OCI-M2 (cell line): ENCODE data around the gene TRAK2.
"Not testable (repeated sequence)": the region's sequence is repeated elsewhere in the genome, so short reads cannot be mapped to it uniquely, and the experiment has no call there.

Experiments used
- DNase-seq: peaks from one replicate; lab custom pipeline; 2025; ENCODE audit not compliant: unreplicated experiment; lab: John Stamatoyannopoulos, UW

TRAK2 gene

GRCh38 chr2:201451292-201452057, at the start of gene TRAK2, which contains the start of gene STRADB:
TSS of gene TRAK2 (minus strand) at chr2:201451458. CDS start at chr2:201420507, 30,951 bp downstream.
TSS of gene STRADB (plus strand) at chr2:201451740. CDS start at chr2:201454841, 3,101 bp downstream.
- peak; percentile 53 for DNase-seq

GRCh38 chr2:201500534-201500933, 49.3 kb upstream of the TRAK2 start:
- DNase-seq = no peak

GRCh38 chr2:201496785-201497184, 45.5 kb upstream of the TRAK2 start:
- no peak for DNase-seq

DNA sequence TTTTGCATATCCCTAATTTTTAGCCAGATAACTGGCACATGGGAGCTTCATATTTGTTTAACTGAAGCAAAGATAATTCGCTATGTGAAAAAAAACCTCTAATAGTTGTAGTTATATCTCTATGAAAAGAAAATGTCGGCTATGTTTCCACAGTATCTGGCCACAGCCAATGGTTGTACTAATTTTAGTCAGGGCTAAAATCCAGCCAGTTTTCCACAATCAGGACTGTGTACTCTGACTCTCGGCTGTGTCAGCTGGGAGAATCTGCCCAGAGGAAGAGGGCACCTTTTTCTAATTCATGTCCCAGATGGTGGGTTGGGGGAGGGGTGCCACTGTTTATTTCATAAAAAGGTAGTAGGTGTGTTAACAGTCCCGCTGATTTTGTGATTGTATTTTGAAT, 39.0 kb upstream of the TRAK2 start:
- DNase-seq = no peak

DNA sequence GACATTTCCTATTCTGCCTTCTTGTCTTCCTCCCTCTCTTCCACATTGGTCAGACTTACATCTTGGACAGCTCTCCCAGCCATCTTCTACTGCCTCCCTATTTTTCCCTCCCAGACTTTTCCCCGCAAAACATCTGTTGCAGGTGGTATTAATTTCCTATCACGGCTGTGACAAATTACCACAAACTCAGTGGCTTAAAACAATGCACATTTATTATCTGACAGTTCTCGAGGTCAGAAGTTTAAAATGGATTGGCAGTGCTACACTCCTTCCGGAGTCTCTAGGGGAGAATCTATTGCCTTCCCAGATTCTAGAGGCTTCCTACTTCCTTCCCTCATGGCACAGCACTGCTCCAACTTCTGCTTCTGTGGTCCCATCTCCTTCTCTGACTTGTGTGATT, 33.5 kb upstream of the TRAK2 start:
- no peak for DNase-seq

- DNase-seq = not testable (repeated sequence)
Observed at GRCh38 chr2:201483758-201484157, 32.5 kb upstream of the TRAK2 start.

- no peak for DNase-seq
Observed at GRCh38 chr2:201483342-201483741, 32.1 kb upstream of the TRAK2 start.

GRCh38 chr2:201482543-201482942, 31.3 kb upstream of the TRAK2 start:
- DNase-seq = no peak

- no peak for DNase-seq
Observed at GRCh38 chr2:201472411-201472810, 21.2 kb upstream of the TRAK2 start.

DNA sequence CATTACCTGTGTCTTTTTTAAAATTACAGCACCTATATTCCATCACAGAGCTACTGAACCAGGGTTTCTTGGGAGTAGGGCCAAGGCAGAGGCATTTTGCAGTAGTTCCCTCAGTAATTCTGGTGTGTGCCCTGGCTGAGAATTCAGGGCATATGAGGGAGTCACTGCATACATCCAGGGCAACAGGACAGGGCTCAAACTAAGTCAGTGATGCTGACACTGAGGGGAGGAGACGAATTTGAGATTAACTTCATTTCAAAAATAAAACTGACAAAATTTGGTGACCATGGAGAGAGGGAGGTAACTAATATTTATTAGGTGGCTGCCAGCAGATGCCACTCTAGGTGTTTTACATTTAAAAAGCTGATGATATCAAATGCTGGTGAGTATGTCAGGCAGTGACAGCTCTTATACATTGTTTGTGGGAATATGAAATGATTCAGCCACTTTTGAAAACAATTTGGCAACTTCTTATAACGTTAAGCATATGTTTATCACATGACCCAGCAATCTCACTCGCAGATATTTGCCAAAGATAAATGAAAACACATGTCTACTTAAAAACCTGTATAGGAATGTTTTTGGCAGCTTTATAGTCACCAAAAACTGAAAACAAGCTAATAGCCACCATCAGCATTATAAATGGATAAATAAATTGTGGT, 20.6 kb upstream of the TRAK2 start:
- no peak for DNase-seq

DNA sequence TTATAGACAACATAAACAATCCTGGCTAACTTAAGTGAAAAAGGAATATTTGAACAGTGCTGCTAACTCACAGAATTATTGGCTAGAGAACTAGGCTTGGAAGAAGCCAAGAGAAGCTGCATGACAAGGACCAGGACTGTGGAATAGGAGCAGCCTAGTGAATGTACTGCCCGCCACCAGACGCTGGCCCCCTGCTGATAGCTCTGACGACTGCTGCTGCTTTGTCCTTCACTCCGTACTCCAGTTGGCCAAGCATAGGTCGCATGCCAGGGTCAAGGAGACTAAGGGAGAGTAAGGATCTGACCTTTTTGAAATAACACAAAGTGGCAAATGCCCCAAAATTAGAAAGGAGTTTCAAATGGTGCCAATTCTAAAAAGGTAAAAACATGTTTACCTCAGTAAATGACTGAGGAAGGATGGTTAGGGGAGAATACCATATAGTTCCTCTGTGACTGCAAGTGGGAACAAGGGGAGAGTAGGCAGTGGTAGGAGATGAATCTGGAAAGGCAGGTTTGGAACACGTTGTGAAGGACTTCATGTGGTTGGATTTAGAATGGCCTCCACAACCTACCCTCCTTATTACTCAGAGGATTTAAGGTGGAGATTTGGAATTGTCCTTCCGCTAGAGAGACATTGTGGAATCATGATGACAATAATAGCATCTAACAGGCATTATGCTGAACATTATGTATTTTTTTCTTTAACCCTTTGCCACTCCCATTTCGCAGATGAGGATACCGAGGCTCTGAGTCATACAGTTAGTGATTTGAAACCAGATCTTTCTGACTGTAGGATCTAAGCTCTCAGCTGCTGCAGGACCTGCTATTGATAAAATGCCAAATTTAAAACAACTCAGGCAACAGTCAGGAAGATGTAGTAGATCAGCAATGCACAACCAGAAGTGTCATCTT, 19.8 kb upstream of the TRAK2 start:
- DNase-seq = no peak

DNA sequence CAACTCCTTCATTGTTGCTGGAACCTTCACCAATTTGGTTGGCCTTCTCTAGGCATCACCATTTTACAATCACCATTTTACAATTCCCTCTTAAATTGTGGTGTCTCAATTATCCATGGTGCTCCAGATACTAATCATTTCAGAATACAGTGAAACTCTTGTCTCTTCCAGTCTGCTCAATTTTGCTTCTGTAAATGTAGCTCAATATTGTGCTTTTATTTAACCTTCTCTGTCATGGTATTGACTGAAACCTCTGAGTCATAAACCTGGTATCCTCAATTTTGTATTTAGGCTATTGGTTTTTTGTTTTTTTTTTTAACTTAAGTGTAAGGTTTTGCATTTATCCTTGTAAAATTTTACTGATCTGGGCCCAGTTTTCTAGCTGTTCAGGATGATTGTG, 16.4 kb upstream of the TRAK2 start:
- DNase-seq = no peak

GRCh38 chr2:201466050-201466675, 14.9 kb upstream of the TRAK2 start:
- no peak for DNase-seq

DNA sequence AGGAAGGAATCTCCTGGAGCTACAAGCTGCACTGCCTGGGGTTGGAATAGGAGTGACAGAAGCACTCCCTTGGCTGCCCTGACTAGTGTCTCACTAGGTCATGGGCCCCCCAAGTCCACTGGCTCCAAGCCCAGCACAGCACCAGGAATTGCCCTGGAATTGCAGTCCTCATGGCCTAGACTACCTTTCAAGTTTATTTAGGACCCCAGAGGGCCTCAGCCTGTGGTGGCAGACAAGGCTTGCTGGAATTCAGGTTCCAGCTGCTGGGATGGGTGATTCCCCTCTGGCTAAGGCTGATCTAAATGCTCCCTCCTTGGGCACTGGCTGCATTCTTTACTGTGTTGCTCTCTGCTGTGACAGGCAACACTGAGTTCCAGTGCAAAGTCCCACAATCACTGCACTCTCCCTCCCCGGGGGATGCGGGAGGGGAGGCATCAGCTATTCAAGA, 14.3 kb upstream of the TRAK2 start:
- DNase-seq = no peak

DNA sequence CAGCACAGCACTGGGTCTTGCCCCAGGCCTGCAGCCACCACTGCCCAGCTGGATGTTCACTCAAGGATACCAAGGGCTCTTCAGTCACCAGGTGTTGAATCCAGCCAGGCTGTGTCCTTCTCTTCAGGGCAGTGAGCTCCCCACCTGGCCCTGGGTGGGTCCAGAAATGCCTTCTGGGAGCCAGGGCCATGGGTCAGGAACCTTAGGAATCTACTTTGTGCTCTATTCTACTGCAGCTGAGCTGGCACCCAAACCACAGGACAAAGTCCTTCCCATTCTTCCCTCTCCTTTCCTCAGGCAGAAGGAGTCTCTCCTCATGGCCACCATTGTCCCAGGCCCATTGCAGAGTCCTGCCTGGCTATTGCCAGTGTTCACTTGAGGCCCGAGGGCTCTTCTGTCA, 13.3 kb upstream of the TRAK2 start:
- no peak for DNase-seq

- no peak for DNase-seq
Observed at GRCh38 chr2:201460532-201460931, 9.3 kb upstream of the TRAK2 start.

- no peak for DNase-seq
Observed at GRCh38 chr2:201458381-201458780, 7.1 kb upstream of the TRAK2 start.

DNA sequence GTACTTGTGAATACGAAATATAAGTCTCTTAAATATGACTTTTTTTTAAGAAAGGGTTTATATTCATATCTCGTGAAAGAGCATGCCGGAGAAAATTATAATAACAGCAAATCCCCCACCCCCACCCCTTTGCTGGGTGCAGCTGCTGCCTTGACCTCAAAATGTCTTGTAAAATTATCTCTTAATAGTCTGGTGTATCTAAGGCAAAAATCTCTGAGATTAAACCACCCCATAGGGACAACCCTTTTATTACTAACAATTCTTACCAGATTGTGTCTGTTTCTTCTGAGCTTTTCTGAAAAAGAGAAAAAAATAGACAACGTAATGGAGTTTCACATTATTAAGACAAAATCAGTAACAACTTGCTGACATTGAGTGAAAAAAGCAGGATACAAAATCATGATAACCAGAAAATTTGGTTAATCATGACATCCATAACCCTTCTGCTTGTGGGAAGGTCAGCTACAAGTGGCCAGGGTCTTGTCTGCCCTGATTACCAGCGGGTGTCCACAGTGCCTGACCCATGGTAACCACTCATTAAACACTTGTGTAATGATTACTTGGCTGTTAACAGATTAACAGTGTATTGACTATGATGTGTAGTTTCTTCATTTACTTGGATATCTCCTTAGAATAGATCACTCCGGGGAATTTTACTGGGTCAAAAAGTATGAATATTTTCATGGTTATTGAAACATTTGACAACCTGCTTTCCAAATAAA, 1.8 kb upstream of the TRAK2 start:
- no peak for DNase-seq

- no peak for DNase-seq
Observed at GRCh38 chr2:201452058-201452921, 1.0 kb upstream of the TRAK2 start.
